ENCODE results near the gene ZSCAN9. TPM values are rescaled to one million over a fixed set of nuclear protein-coding genes. Genes with fewer than 3 reads are reported as not detected.

ZSCAN9 gene
- total RNA-seq, 1 donor from 2014 or later: 9.4 TPM

DNA sequence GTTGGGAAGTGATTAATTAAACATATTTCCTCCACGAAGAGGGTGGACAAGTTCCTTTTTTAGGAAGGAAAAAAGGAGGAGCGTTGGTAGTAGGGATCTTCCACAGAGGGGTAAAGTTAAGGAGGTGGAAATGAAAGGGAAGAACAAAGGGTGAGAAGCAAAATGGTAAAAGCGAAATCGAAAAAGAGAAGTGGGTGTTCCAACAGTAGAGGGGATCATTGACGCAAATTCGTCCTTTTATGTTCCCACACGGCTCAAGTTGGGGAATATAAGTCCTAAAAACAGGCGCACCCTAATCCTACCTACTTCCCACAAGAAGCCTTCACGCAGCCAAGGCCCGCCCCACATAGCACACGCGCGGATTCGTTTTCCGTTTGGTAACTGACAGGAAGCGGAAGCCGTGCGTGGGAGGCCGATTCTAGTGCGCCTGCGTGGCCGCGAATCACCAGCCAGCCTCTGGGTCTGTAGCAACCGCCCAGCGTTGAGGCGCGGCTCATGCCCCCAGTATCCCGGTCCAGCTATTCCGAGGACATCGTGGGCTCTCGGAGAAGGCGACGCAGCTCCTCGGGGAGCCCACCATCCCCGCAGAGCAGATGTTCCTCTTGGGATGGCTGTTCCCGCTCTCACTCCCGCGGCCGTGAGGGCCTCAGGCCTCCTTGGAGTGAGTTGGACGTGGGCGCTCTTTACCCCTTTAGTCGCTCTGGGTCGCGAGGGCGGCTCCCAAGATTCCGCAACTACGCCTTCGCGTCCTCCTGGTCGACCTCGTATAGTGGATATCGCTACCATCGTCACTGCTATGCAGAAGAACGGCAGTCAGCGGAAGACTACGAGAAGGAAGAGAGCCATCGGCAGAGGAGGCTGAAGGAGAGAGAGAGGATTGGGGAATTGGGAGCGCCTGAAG, 34.1 kb downstream of the ZSCAN9 start, which contains the start of gene NKAPL:
NKAPL (plus strand) TSS at position 421 of the 901 bp plus-strand sequence; CDS start at position 496, 75 bp downstream.
- DNase-seq (ENCODE audit: missing footprints): peak; percentile 92
- intact Hi-C loops (cut with DNase I): loop anchor here (5.0 kb wide), 1 partner anchor 117 kb away; the partner anchor contains the start of gene ZKSCAN8
- peak; percentile 97 for ATAC-seq

DNA sequence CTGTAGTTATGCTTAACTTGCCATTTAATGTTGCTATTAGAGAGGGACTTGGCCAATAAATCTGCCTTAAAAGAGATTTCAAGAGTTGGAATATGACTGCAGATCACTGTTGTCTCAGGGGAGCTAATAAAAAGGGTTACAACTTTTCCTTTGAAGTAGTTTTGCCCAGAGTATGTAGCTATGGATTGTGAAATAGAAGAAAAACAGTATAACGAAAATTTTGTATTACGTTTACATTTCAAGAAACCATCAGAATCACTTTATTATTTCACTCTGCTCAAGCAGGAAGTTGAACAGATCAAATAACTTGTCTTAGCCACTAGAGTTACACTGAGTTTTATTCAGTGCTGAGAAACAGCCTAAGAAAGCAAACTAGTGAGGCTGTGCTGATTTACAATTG, 38.8 kb downstream of the ZSCAN9 start:
- ATAC-seq: no peak
- intact Hi-C loops (cut with DNase I): no loop called here
- DNase-seq (ENCODE audit: missing footprints): no peak

- DNase-seq (ENCODE audit: missing footprints): no peak
- ATAC-seq: no peak
- intact Hi-C loops (cut with DNase I): no loop called here
Observed at GRCh38 chr6:28264834-28265401, 39.8 kb downstream of the ZSCAN9 start.

- no peak for ATAC-seq
- DNase-seq (ENCODE audit: missing footprints): no peak
- intact Hi-C loops (cut with DNase I): no loop called here
Observed at GRCh38 chr6:28266563-28266961, 41.5 kb downstream of the ZSCAN9 start.

DNA sequence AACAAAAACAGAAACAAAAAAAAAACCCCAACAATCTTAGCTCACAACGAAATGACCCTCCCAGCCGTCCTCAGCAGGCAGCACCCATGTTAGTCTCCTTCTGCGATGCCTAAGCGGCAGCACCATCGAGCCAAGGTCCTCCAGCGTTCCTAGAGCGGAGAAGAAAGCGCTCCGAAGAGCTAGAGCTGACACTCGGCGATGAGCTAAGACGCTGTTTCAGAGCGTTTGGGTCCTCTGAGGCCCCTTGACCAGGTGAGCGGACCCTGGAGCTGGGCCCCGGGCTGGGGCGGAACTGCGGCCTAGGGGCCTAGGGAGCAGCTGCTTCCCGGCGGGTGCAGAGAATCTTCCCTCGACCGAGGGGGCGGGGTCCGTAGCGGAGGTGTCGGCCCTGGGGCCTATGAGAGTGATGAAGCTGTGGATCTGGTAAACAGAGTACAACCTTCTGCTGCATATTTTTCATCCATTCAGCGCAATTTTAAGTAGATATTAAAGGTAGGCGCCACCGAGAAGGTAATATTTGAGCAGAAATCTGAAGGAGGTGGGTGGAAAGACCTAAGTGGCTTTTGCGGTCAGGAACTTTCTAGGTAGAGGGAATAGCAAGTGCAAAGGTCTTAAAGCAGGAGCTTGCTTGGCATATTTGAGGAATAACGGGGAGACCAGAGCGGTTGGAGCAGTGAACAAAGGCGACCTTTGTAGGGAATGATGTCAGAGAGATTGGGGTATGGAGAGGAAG, 42.1 kb downstream of the ZSCAN9 start, which contains the start of gene ZSCAN26:
ZSCAN26 (plus strand) TSS at position 182 of the 733 bp plus-strand sequence. CDS start 4,777 bp downstream, outside the sequence.
- peak; percentile 86 for DNase-seq (ENCODE audit: missing footprints)
- intact Hi-C loops (cut with DNase I): no loop called here
- ATAC-seq: peak; percentile 97

GRCh38 chr6:28267695-28268059, 42.6 kb downstream of the ZSCAN9 start:
- intact Hi-C loops (cut with DNase I): no loop called here
- ATAC-seq (no peak), DNase-seq (ENCODE audit: missing footprints) (no peak)

- intact Hi-C loops (cut with DNase I): no loop called here
- DNase-seq (ENCODE audit: missing footprints): no peak
- ATAC-seq: no peak
Observed at GRCh38 chr6:28269492-28269891, 44.4 kb downstream of the ZSCAN9 start.

DNA sequence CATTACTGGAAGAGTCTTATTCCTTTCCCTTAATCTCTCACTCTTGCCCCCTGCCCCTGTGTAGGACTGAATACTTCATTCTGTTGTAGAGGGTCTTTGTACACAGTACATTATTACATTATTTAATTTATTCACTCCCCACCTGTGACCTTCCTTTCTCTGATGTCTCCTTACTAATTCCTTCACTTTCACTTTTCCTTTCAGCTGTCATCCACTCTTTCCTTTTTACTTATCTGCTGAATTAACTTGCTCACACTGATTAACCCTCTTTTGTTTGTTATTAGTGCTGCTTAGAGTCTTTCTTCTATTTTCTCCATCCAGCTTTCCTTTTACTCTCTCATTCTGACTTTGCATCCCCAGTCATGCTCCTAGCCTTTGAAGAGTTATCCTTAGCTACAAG, 49.8 kb downstream of the ZSCAN9 start:
- no peak for ATAC-seq
- intact Hi-C loops (cut with DNase I): no loop called here
- no peak for DNase-seq (ENCODE audit: missing footprints)

DNA sequence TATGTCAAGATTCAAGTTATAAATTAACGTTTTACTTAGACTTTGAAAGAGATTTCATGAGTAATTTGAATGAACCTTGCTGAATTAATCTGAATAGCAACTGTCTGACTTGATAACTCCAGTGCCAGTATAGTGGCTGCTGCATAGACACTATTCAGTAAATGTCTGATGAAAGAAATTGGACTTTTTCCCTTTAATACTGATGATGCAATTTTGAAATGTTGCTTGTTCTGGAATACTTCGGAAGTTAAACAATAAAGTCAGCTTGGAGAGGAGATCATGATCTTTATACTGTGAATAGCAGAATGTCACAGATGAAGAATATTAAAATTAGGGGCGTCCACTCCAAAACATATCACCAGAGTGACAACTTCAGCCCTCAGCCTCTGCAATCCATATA, 52.7 kb downstream of the ZSCAN9 start:
- ATAC-seq (no peak), DNase-seq (ENCODE audit: missing footprints) (no peak)
- intact Hi-C loops (cut with DNase I): no loop called here

GRCh38 chr6:28280595-28281287, 55.7 kb downstream of the ZSCAN9 start:
- ATAC-seq (no peak), DNase-seq (ENCODE audit: missing footprints) (no peak)
- intact Hi-C loops (cut with DNase I): loop anchor here (5.0 kb wide), 2 partner anchors 57 to 77 kb away; partner anchors contain the start of gene ZSCAN31

- intact Hi-C loops (cut with DNase I): loop anchor here (5.0 kb wide), 2 partner anchors 56 to 76 kb away; partner anchors contain the start of gene ZSCAN31
- peak; percentile 86 for DNase-seq (ENCODE audit: missing footprints)
Observed at GRCh38 chr6:28281288-28282064, 56.4 kb downstream of the ZSCAN9 start, which contains the start of gene PGBD1. Gene PGBD1, plus strand, starts transcription at chr6:28281572. Its CDS starts 2,242 bp downstream, at chr6:28283814.

GRCh38 chr6:28282926-28283325, 57.9 kb downstream of the ZSCAN9 start:
- no peak for ATAC-seq
- DNase-seq (ENCODE audit: missing footprints): no peak
- intact Hi-C loops (cut with DNase I): loop anchor here (5.0 kb wide), 2 partner anchors 54 to 74 kb away; partner anchors contain the start of gene ZSCAN31

More at GRCh38 chr6:28281288-28282064, 56.4 kb downstream of the ZSCAN9 start, which contains the start of gene PGBD1:
- ATAC-seq: peak; percentile 96

Other genes starting within 250 kb of the ZSCAN9 start
- gene ZNF165, start 144.7 kb upstream of the ZSCAN9 start, total RNA-seq: 0.35 TPM
- gene ZSCAN16, start 100.7 kb upstream of the ZSCAN9 start, total RNA-seq: 2.2 TPM
- gene ZKSCAN8, start 83.4 kb upstream of the ZSCAN9 start, total RNA-seq: 12.7 TPM
- gene ZKSCAN4, start 27.0 kb downstream of the ZSCAN9 start, total RNA-seq: 2.5 TPM
- gene NKAPL, start 34.0 kb downstream of the ZSCAN9 start, total RNA-seq: 7.4 TPM
- 11.1 TPM for gene ZSCAN26, start 41.9 kb downstream of the ZSCAN9 start, total RNA-seq
- gene PGBD1, start 56.3 kb downstream of the ZSCAN9 start, total RNA-seq: 2.5 TPM
- 10.2 TPM for gene ZSCAN31, start 110.9 kb downstream of the ZSCAN9 start, total RNA-seq
- gene ZKSCAN3, start 124.7 kb downstream of the ZSCAN9 start, total RNA-seq: 4.0 TPM
- 2.4 TPM for gene ZSCAN12, start 174.5 kb downstream of the ZSCAN9 start, total RNA-seq
- gene ZSCAN23, start 218.2 kb downstream of the ZSCAN9 start, total RNA-seq: 1.3 TPM